ENCODE results near the gene MIGA2. TPM values are rescaled to one million over a fixed set of nuclear protein-coding genes. Genes with fewer than 3 reads are reported as not detected.
"Not testable (repeated sequence)": the region's sequence is repeated elsewhere in the genome, so short reads cannot be mapped to it uniquely, and the experiment has no call there.

Gene MIGA2
- total RNA-seq, 1 experiment from 2014 or later, result 23.3 TPM

DNA sequence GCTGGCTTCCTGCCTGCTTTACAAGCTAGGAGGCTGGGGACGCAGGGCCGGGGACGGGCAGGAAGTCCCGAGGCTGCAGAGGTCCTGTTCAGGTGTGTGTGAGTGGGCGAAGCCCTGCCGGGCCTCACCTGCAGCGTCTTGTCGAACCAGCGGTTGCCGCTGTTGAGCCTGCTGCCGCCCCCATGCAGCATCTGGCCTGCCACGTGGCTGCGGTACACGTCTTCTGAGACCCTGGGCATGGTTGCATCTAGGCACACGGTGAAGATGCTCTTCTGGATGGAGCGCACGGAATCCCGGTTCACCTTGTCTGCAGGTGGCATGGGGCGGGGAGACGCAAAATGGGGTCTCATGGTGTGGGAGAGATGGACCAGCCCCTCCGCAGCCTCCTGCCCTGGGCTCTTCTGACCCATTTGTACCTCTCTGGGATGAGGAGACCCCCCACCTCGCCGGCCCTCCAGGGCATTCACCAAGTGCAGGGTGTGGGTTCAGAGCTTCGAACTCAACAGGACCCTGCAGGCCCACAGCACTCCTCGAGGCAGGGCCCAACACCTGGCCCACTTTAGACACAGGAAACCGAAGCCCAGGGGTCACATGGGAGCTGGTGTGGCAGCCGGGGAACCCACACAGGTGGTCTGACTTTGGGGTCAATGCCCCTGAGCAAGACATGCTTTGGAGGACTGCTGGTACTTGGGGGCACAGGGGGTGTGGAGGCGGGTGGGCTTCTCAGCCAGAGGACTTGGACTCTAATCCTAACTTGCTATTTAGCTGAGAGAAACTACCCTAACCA lies 64.2 kb downstream of the MIGA2 start:
- no peak for DNase-seq (ENCODE audit: low read depth)

DNA sequence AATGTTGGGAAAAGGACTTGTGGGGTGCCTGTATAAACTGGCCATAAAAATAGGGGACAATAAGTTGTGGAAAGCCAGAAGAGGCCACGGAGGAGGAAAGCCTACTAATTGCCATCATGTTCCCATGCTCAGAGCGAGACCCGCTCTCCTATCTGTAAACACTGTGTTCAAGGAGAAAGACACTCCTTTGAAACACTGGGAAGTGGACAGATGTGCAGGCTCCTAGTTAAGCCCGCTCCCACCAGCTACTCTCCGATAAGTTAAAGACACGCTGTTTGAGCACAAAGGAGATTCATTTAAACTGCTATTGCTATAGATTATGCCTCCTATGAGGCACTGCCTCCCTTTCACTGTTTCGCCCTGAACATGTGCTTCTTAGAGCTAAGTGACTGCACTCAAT lies 64.9 kb downstream of the MIGA2 start:
- DNase-seq (ENCODE audit: low read depth), result no peak

DNA sequence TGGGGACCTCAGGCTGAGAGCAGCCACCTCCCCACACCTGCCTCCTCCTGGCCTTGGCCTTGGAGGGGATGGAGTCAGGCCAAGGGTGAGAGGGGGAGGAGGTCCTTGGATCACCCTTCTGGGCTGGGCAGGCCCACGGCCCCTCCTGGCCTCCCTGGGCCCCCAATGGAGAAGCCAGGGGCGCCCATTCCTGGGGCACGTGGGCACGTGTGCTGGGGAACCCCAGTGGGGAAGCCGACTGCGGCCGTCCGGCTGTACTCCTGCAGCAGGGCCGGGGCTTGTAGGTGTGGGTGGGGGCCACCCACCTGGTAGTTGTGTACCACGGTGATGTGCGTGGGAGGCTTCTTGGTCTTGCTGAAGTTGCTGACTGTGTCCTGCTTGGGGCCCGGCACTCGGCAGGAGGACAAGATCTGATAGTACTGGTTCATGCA lies 65.7 kb downstream of the MIGA2 start:
- DNase-seq (ENCODE audit: low read depth), result no peak

DNA sequence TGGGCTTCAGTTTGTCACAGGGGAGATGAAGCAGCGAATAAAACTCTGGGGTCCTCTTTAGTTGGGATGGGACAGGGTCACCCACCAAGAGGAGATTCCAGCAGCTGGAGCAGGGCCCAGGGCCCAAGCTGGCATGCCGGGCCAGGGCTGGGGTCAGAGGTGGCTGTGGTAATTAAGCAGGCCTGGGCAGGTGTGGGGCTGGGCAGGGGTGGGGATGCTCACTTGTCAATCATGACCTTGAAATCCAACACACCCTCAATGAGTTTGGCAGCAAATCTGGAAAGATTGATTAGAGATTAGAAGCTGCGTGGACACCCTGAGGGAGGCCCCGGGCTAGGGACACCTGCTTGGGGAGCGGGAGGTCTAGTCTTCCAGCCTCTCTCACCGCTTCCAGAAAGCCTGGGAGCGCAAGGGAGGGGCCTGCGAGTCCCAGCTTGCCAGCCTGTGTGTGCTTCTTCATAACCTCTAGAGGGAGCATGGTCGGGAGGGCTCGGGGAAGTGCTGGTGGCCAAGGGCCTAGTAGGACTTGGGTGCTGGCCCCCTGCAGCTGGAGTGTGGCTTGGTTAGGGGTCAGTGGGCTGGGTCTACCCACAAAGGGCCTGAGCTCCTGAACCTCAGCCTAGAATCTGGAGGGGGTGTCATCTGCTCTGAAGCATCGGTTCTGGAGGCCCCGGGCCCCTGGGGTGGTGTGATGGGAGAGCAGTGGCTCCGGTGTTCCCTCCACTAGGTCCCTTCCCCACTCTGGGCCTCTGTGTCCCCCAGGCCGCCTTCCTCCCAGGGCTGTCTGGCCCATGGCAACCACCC lies 66.6 kb downstream of the MIGA2 start:
- peak; percentile 48 for DNase-seq (ENCODE audit: low read depth)

DNA sequence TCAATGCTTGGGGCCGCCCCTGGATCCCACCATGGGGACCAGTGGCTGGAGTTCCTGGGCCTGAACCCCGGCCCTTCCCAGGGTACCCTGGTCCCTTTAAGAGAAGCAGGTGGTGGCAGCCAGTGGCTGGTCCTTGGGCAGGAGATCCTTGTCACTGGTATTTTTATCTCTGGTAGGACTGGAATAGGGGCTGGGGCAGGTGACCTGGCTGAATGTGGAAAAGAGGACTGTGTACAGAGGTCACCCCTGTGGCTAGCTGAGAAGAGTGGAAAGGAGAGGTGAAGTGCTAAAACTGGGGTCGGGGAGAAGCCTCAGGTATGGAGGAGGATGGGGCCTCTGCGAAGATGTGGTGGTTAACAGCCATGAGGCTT lies 67.2 kb downstream of the MIGA2 start:
- DNase-seq (ENCODE audit: low read depth), result no peak

DNA sequence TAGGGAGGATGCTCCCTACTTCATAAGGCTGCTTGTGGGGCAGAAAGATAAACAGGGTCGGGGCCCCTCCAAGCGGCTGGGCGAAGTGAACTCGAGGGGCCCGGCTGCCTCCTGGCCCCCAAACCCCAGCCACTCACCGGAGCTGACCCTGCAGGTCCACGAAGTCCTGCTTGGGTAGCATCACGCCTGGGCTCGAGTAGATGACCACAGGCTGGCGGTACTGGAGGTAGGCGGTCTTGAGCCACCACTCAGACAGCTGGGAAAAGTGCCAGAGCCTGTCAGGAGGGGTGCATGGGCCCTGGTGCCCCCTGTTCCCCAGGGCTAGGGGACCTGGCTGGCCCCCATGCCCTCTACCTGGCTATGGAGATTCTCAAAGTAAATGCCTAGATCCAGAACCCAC lies 67.6 kb downstream of the MIGA2 start:
- DNase-seq (ENCODE audit: low read depth), result no peak

DNA sequence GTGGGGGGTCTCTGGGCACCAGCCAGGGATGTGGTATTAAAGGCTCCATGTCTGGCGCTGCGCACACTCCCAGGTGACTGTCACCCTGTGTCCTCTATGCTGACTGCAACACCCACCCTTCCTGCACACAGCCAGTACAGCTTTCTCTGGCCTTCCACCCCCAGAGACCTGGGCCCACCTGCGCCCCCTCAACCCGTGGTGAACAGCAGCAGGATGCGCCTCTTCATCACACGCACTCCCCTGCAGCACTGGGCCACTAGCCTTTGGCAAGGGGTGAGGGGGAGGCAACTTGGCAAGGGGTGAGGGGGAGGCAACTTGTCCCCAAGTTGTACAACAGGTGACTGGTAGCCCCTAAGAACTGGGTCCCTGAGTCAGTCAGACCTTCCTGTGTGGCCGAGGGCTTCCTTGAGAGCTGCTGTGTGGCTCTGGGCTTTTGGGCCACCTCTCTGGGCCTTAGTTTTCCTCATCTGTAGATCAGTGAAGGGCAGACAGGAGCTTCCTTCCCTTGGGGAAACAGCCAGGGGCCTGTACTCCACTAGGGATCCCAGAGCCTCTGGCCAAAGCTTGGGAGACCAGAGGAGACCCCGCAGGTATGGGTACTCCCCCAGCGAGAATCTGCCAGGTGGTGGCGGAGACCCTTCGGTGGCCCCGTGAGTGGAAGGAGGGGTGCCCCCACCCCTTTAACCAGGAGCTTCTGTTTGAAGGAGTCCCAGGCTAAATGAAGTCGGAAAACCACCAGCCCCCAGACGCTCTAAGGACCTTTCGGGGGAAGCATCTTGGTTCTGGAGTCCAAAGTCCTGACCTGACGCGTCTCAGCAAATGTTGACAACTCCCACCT lies 69.7 kb downstream of the MIGA2 start:
- DNase-seq (ENCODE audit: low read depth), result no peak

DNA sequence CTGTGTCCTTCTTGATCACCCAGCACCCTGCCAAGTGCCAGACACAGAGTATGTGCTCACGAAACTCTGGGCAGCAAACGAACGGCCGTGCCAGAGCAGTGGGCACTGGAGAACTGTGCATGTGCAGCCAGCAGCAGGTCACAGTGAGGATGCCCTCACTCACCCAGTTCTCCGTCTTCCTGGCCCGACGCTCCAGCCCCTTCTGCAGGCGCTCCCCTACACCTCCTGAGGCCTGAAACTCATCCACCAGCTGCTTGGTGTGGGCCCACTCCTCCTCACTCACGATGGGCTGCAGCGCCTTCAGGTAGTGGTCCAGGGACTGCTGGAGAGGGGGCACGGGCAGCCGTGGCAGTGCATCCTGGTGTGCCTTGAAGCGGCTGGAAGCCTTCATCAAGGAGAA lies 71.2 kb downstream of the MIGA2 start:
- DNase-seq (ENCODE audit: low read depth), result no peak

DNA sequence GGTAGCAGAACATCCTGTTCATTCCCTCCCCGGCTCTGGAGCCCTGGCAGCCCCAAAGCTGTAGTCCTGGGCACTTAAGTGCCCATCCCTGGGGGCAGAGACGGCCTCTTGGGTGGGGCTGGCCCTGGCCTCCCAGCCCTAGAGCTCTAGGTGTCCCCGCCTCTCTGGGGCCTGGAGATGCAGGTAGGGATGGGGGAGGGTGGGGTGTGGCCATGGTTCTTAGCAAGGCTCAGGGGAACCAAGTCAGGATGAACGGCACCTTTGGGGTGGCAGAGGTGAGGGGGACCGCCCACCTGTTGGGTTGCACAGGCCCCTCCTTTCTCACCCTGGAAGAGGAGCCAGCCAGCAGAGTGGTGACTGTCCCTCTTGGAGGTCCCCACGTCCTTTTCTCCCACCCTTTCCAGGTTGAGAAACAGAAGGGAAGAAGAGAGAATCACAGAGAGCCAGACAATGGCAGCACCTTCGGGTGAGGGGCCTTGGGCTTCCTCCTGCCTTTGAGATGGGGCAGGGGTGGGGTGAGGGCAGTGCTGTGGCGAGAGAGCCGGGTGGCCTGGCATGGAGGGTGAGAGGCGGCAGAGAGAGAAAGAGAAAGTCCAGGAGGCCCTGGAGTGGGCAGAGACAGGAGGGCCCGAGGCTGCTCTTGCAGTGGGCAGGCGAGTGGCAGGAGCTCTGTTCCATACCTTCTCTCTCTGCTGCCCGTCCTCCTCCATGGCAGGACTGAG lies 71.8 kb downstream of the MIGA2 start:
- DNase-seq (ENCODE audit: low read depth), result no peak

DNA sequence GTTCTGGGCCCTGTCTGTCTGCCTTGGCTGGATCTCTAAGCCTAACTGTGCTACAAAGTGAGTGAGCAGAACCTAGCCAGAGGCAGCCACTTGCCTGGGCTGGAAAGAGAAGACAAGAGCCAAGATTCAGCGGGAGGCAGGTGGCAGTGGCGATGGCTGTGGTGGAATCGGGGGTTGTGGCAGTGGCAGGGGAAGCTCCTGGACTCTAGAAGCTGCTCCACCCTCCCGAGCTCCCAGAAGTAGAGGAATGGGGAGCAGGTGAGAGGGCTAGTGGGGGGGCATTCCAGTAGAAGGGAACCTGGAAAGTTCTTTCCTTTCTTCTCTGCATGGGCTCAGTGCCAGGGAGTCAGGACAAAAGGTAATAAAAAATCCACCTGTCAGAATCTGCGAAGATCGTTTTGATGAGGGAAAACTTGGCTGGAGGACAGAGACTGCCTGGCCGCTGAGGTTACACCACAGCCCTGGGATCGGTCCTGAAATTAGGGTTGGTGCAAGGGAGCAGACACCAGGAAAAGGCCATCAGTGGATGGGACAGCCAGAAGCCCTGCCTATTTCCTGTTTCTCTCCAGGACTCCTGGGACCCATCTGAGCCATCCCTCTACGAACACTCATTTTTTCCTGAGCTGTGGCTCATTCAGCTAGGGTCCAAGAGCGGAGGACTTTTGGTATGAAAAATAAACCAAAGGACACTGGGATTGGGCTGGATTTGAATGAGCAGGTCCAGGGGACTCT lies 72.5 kb downstream of the MIGA2 start:
- no peak for DNase-seq (ENCODE audit: low read depth)

DNA sequence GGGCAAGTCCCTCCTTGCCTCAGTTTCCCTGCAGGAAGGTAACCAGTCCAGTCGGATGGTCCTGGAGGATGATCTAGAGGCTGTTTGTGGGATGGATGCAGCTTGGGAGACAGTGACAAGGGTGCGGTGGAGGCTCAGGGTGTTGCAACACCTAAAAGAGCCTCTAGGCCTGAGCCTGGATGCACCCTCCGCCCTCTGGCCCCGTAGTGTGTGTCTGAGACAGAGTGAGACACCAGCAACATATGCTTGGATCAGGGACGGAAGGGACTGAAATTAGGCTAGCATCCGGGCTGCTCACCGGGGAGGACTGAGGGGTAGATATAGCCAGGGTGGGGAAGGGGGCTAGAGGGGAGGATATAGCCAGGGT lies 73.1 kb downstream of the MIGA2 start:
- DNase-seq (ENCODE audit: low read depth), result no peak

DNA sequence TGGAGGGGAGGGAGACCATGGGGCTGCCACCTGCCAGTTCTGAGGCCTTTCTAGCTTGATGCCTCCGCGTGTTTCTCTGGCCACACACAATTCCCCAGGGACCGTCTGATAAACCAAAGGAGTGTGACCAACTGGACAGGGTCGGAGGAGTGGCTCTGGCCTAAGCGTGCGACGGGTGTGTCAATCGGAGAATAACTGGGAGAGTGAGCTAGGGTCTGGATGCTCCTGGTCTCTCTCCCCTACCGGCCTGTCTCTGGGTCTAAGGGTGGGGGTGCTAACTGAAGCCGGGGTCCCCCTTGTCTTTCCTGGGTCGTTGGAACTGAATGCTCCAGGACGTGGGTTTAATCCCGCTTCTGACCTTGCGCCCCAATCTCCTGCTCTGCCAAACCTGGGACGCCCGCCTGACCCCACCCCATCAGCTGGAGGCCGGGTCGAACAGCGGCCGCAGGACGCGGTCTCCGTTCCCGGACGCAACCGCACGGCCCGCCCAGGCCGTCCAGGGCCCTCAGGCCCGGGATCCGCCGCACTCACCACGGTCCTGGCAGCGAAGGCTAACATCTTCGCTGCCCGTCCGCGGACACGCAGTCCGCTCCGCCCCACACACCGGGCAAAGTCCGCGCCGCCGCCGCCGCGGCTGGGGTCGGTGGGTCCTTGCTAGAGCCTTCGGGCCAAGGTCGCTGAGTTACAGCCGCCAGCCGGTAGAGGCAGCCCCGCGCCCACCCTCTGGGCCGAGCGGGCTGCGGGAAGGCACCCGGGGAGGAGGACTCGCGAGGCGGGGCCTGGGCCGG lies 73.7 kb downstream of the MIGA2 start:
- DNase-seq (ENCODE audit: low read depth), result peak; percentile 32

DNA sequence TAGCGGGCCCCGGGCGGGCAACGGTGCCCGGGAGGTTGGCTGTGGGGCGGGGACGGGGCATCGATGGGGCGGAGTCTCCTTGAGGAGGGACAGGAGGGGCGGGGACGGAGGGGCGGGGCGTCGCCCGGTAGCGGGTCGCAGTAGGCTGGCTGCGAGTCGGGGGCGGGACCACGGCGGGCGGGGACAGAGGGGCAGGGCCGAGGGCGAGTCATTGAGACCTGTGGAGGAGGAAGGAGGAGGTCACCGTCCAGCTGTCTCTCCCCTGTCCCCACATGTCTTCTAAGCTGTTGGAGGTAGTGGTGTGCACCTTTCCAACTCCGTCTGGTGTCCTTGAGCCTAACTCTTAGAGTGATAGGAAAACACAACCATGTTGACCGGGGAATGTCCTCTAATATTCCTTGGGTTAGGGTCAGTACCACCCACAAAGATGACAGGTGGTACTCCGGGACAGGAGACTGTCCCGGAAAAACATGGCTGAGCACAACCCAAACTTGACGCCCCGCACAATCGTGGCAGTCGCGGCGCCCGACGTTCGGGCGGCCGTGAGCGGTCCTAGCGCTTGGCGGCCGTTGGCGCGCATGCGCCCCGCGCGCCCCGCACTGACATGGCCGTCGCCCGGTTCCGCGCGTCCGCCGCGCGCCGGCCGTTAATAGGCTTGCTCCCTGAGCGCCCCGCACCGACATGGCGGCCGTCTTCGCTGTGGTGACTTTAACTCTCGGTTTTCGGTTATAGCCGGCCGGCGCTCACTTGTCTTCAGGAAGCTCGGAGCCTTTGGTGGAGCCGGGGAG lies 74.5 kb downstream of the MIGA2 start, which contains the start of the genes CRAT and PTPA:
TSS of gene CRAT (minus strand) at position 54 of the 788 bp plus-strand sequence. CDS start 284 bp downstream, outside the sequence.
TSS of gene PTPA (plus strand) at position 676 of the 788 bp plus-strand sequence. CDS start 186 bp downstream, outside the sequence.
- peak; percentile 91 for DNase-seq (ENCODE audit: low read depth)

DNA sequence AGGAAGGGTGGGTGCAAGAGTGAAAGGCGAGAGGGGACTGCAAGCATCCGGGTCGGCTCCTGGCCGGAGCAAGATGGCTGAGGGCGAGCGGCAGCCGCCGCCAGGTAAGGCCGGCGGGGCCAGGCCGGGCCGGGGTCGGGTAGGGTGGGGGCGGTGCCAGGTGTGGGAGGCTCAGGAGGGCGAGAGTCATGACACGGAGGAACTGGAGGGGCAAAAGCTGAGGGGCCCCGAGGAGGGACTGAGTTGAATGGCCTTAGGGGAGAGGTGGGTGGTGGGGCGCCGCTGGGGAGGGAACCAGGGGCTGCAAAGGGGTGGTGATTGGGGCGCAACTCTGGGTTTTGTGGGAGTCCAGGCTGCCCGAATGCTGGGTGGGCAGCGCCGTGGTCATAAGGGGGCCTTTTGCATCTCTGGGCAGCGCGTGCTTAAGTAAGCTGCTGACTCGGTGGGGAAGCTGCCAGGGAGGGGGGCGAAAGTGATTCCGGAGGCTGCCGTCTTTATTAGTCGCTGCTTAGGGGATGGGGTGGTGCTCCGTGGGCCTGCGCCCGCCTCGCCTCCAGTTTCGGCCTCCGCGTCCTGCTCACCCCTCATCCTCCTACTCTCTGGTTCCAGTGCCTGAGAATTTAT lies 75.2 kb downstream of the MIGA2 start:
- DNase-seq (ENCODE audit: low read depth), result peak; percentile 55

DNA sequence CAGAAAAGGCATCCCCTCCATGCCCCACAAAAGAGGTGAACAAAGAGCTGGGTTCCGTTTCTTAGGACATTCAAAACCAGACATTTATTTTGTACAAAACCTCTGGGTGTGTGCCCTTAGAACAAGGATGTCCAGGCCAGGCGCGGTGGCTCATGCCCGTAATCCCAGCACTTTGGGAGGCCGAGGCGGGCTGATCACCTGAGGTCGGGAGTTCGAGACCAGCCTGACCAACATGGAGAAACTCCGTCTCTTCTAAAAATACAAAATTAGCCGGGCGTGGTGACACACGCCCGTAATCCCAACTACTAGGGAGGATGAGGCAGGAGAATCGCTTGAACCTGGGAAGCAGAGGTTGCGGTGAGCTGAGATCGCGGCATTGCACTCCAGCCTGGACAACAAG lies 76.1 kb downstream of the MIGA2 start:
- not testable (repeated sequence) for DNase-seq (ENCODE audit: low read depth)

DNA sequence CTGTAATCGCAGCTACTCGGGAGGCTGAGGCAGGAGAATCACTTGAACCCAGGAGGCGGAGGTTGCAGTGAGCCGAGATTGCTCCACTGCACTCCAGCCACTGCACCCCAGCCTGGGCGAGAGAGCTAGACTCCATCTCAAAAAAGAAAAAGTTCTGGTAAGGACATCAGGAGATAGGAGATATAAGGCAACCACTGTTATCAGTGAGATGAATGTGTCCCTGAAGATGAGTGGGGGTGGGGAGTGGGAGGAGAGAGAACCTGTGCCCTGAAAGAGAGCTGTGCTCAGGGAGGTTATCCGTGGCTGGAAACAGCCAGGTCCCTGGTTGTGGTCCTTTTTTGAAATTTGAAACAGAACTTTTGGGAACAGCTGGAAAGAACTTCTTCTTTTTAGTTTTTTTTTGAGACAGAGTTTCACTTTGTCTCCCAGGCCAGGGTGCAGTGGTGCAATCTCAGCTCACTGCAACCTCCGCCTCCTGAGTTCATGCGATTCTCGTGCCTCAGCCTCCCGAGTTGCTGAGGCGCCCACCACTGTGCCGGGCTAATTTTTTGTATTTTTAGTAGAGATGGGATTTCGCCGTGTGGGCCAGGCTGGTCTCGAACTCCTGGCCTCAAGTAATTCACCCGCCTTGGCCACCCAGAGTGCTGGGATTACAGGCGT lies 77.3 kb downstream of the MIGA2 start:
- no peak for DNase-seq (ENCODE audit: low read depth)

DNA sequence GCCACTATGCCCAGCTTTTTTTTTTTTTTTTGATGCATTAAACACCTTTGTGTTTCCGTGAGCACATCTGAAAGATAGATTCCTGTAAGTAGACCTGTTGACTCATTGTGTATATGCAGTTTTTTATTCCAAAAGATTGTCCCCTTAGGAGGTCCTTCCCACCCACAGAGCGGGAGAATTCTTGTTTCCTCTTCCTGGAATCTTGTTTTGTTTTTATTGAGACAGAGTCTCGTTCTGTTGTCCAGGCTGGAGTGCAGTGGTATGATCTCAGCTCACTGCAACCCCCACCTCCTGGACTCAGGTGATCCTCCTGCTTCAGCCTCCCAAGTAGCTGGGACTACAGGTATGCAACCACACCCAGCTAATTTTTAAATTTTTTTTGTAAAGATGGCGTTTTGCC lies 82.4 kb downstream of the MIGA2 start:
- DNase-seq (ENCODE audit: low read depth), result no peak

DNA sequence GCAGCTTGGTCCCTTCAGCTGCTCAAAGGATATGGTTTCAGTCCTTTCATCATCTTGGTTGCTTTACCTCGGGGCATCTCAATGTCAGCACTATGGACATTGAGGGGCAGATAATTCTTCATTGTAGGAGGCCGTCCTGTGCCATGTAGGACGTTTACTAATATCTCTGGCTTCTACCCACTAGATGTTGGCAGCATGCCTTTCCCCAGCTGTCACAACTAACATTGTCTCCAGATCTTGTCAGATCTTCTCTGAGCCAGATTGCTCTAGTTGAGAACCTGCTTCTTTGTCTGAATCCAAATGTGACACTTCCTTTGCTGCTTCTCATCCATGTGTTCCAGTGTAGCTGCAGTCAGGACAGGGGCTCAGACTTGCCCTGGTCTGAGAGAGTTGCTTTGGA lies 85.1 kb downstream of the MIGA2 start:
- peak; percentile 59 for DNase-seq (ENCODE audit: low read depth)

Measured in M059J (cell line).